Activated B cell treated with CpG ODN at 0.5 μM for 24 hours (primary cell): ENCODE measurements around the gene PROM1. TPM values are rescaled to one million over a fixed set of nuclear protein-coding genes. Genes with fewer than 3 reads are reported as not detected.

ENCODE experiments used
- ATAC-seq: fragments of 200-7000 bp; cut with Tn5 transposase; one replicate; pipeline ENCODE4 v1.10.0; 2021; ENCODE audit warnings: low read depth, mild to moderate bottlenecking, moderate library complexity
- CTCF ChIA-PET: fragments of 350-600 bp; sonication (Branson Sonifier 250); formaldehyde crosslinking; loops from one replicate; lab custom pipeline; 2021; ENCODE audit warnings: antibody characterized with exemption; lab: Charles Lee
- POLR2A ChIA-PET: fragments of 350-600 bp; sonication (Branson Sonifier 250); formaldehyde crosslinking; loops from one replicate; lab custom pipeline; 2021; ENCODE audit warnings: antibody characterized with exemption; lab: Charles Lee
- DNase-seq: peaks from one replicate; pipeline ENCODE4 v3.0.0; 2022
- H3K27ac Mint-ChIP-seq: one replicate; pipeline ENCODE4 v1.8.0; 2020; ENCODE audit warnings: mixed read lengths
- H3K27me3 Mint-ChIP-seq: one replicate; pipeline ENCODE4 v1.8.0; 2021; ENCODE audit warnings: mixed read lengths
- H3K36me3 Mint-ChIP-seq: one replicate; pipeline ENCODE4 v1.8.0; 2021; ENCODE audit warnings: low read depth, mixed read lengths
- H3K4me1 Mint-ChIP-seq: one replicate; pipeline ENCODE4 v1.8.0; 2021; ENCODE audit warnings: mixed read lengths
- H3K4me3 Mint-ChIP-seq: one replicate; pipeline ENCODE4 v1.8.0; 2020; ENCODE audit warnings: mild to moderate bottlenecking, mixed read lengths
- H3K9me3 Mint-ChIP-seq: one replicate; pipeline ENCODE4 v1.8.0; 2020; ENCODE audit warnings: mixed read lengths
- CTCF ChIP-seq: fragments of 200-600 bp; IDR thresholded peaks from one replicate; pipeline ENCODE4 v1.8.0; 2022; ENCODE audit warnings: antibody characterized with exemption, mild to moderate bottlenecking
- intact Hi-C: fragments of 100-400 bp; cut with micrococcal nuclease; formaldehyde crosslinking; loops from one replicate; pipeline ENCODE4 v1.15.1; 2024
- total RNA-seq: library from RNA; stranded (reverse); gene quantifications from 2 replicates; pipeline ENCODE4 v1.2.3, GENCODE V29; 2022

Gene PROM1
- total RNA-seq, 1 donor from 2014 or later, result not detected

GRCh38 chr4:16031546-16032395, 52.1 kb downstream of the PROM1 start:
- H3K36me3 Mint-ChIP-seq, result no peaks in the 10 kb centered on the region
- CTCF ChIA-PET, result interaction anchor here (0.6 kb wide), 1 partner anchor 813 kb away, joined by 3 read pairs; no protein-coding TSS in a partner anchor
- ATAC-seq, result no peak

GRCh38 chr4:16029886-16030285, 53.9 kb downstream of the PROM1 start:
- H3K36me3 Mint-ChIP-seq, result no peaks in the 10 kb centered on the region
- no peaks in the 10 kb centered on the region for H3K9me3 Mint-ChIP-seq
- POLR2A ChIA-PET, result no interaction called here
- no peak for DNase-seq
- CTCF ChIA-PET, result interaction anchor here (1.2 to 5.9 kb wide), 2 partner anchors 176 to 236 kb away, joined by 3 to 66 read pairs; no protein-coding TSS in a partner anchor
- intact Hi-C loops, result no loop called here
- no peak for TF ChIP-seq CTCF
- no peak for ATAC-seq
- H3K27me3 Mint-ChIP-seq, result peaks cover 6% of the 10 kb centered on the region
- H3K4me1 Mint-ChIP-seq, result no peaks in the 10 kb centered on the region
- H3K27ac Mint-ChIP-seq, result no peak overlapping the region
- no peak overlapping the region for H3K4me3 Mint-ChIP-seq

More at GRCh38 chr4:16031546-16032395, 52.1 kb downstream of the PROM1 start:
- no peak overlapping the region for H3K27ac Mint-ChIP-seq
- H3K27me3 Mint-ChIP-seq, result peaks cover 6% of the 10 kb centered on the region
- POLR2A ChIA-PET, result no interaction called here
- intact Hi-C loops, result no loop called here
- no peaks in the 10 kb centered on the region for H3K9me3 Mint-ChIP-seq
- TF ChIP-seq CTCF, result no peak
- DNase-seq, result no peak
- H3K4me3 Mint-ChIP-seq, result no peak overlapping the region
- H3K4me1 Mint-ChIP-seq, result no peaks in the 10 kb centered on the region

GRCh38 chr4:16029262-16029661, 54.6 kb downstream of the PROM1 start:
- Mint-ChIP-seq H3K4me1 (no peaks in the 10 kb centered on the region), H3K27ac (no peak overlapping the region), H3K4me3 (no peak overlapping the region), H3K36me3 (no peaks in the 10 kb centered on the region), H3K9me3 (no peaks in the 10 kb centered on the region), H3K27me3 (peaks cover 6% of the 10 kb centered on the region)
- no peak for TF ChIP-seq CTCF
- intact Hi-C loops, result no loop called here
- CTCF ChIA-PET, result interaction anchor here (0.8 to 5.9 kb wide), 3 partner anchors 30 to 413 kb away, joined by 3 to 66 read pairs (median 3); no protein-coding TSS in a partner anchor
- POLR2A ChIA-PET, result no interaction called here
- no peak for ATAC-seq
- DNase-seq, result no peak

- H3K9me3 Mint-ChIP-seq, result no peaks in the 10 kb centered on the region
- no peaks in the 10 kb centered on the region for H3K36me3 Mint-ChIP-seq
- ChIA-PET CTCF (interaction anchor here (1.4 to 5.9 kb wide), 2 partner anchors 238 to 416 kb away, joined by 4 to 66 read pairs; no protein-coding TSS in a partner anchor), POLR2A (no interaction called here)
- no peak overlapping the region for H3K4me3 Mint-ChIP-seq
- H3K4me1 Mint-ChIP-seq, result no peaks in the 10 kb centered on the region
- intact Hi-C loops, result no loop called here
- ATAC-seq (no peak), DNase-seq (no peak)
- H3K27me3 Mint-ChIP-seq, result peaks cover 6% of the 10 kb centered on the region
- no peak for TF ChIP-seq CTCF
- no peak overlapping the region for H3K27ac Mint-ChIP-seq
These were observed 56.2 kb downstream of the PROM1 start for GRCh38 chr4:16027626-16028025.

GRCh38 chr4:16027114-16027513, 56.7 kb downstream of the PROM1 start:
- POLR2A ChIA-PET, result no interaction called here
- Mint-ChIP-seq H3K27ac (no peak overlapping the region), H3K4me3 (no peak overlapping the region), H3K36me3 (no peaks in the 10 kb centered on the region), H3K27me3 (peaks cover 6% of the 10 kb centered on the region), H3K4me1 (no peaks in the 10 kb centered on the region), H3K9me3 (no peaks in the 10 kb centered on the region)
- no peak for TF ChIP-seq CTCF
- CTCF ChIA-PET, result interaction anchor here (1.4 to 5.9 kb wide), 2 partner anchors 238 to 416 kb away, joined by 4 to 66 read pairs; no protein-coding TSS in a partner anchor
- DNase-seq (no peak), ATAC-seq (no peak)
- intact Hi-C loops, result no loop called here
